ENCODE data around the gene WDPCP. TPM values are rescaled to one million over a fixed set of nuclear protein-coding genes. Genes with fewer than 3 reads are reported as not detected.

Gene WDPCP
- polyA plus RNA-seq, 2 of the 4 experiments (the other 2 are of a cell fraction) = 3.0 to 7.6 TPM

- H3K4me3 ChIP-seq = no peak overlapping the region
- no peak overlapping the region for H3K27ac ChIP-seq
- ChIA-PET POLR2A (no interaction called here), CTCF (no interaction called here)
- ATAC-seq = no peak
- H3K4me1 ChIP-seq = no peaks in the 10 kb centered on the region
- H3K9me3 ChIP-seq = peaks cover 11% of the 10 kb centered on the region
- no peak for FAIRE-seq
- WGBS (ENCODE audit: missing lambda C conversion rate) = 61% methylated on average over 3 of the region's 3 CpGs
- TF ChIP-seq EHMT2 (IDR thresholded peaks at IDR 0.05; ENCODE audit: low read depth) = no peak
- no peak for DNase-seq (ENCODE audit: low read depth in 1 of 2, low spot score in 1 of 2)
- no peak overlapping the region for H3K4me2 ChIP-seq
Measured at GRCh38 chr2:63525905-63526304, 62.4 kb downstream of the WDPCP start.

GRCh38 chr2:63522950-63523349 is 65.3 kb downstream of the WDPCP start:
- POLR2A ChIA-PET = no interaction called here
- DNase-seq (ENCODE audit: low read depth in 1 of 2, low spot score in 1 of 2) (no peak), ATAC-seq (no peak), FAIRE-seq (no peak)
- H3K4me3 ChIP-seq = no peak overlapping the region
- TF ChIP-seq TFCP2L1 (CRISPR knock-in tag; IDR thresholded peaks at IDR 0.05) = no peak
- TF ChIP-seq RNF2 (IDR thresholded peaks at IDR 0.05; ENCODE audit: borderline replicate concordance, low read depth) = no peak
- TF ChIP-seq MYC (IDR thresholded peaks at IDR 0.05; ENCODE audit: borderline replicate concordance, low read length) = no peak
- no peak for TF ChIP-seq BHLHE40 (IDR thresholded peaks at IDR 0.05; ENCODE audit: low read depth, low read length)
- no peak for TF ChIP-seq HOXB13 (CRISPR knock-in tag; IDR thresholded peaks at IDR 0.05; ENCODE audit: low read depth)
- TF ChIP-seq HEYL (CRISPR knock-in tag; IDR thresholded peaks at IDR 0.05) = no peak
- TF ChIP-seq JUNB (IDR thresholded peaks at IDR 0.05) = no peak
- TF ChIP-seq FOSB (CRISPR knock-in tag; IDR thresholded peaks at IDR 0.05) = no peak
- TF ChIP-seq HOXA7 (CRISPR knock-in tag; IDR thresholded peaks at IDR 0.05) = no peak
- no peak for TF ChIP-seq NFE2L2 (conservative IDR thresholded peaks at IDR 0.05; ENCODE audit: low read length)
- TF ChIP-seq USF2 (IDR thresholded peaks at IDR 0.05) = no peak
- TF ChIP-seq HOXB5 (CRISPR knock-in tag; IDR thresholded peaks at IDR 0.05) = no peak
- no peak for TF ChIP-seq ZFP36 (IDR thresholded peaks at IDR 0.05; ENCODE audit: borderline replicate concordance, partially characterized antibody)
- TF ChIP-seq JUN (IDR thresholded peaks at IDR 0.05) = no peak
- TF ChIP-seq CHD2 (IDR thresholded peaks at IDR 0.05; ENCODE audit: low read length, partially characterized antibody) = no peak
- CTCF ChIA-PET = interaction anchor here (0.9 kb wide), 1 partner anchor 35 kb away, joined by 4 read pairs; no protein-coding TSS in a partner anchor
- 3% methylated on average over 1 of the region's 1 CpG for WGBS (ENCODE audit: missing lambda C conversion rate)
- H3K27ac ChIP-seq = no peak overlapping the region
- no peaks in the 10 kb centered on the region for H3K4me1 ChIP-seq
- H3K9me3 ChIP-seq = peaks cover 18% of the 10 kb centered on the region
- H3K4me2 ChIP-seq = no peak overlapping the region

DNA sequence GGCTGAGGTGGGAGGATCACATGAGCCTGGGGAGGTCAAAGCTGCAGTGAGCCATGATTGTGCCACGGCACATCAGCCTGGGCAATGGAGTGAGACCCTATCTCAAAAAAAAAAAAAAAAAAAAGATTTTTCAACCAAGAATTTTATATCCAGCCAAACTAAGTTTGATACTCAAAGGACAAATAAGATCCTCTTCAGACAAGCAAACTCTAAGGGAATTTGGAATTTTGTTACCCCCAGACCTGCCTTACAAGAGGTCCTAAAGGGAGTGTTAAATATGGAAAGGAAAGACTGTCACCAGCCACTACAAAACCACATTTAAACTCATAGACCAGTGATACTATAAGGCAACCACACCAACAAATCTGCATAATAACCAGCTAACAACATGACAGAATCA is 67.5 kb downstream of the WDPCP start:
- ATAC-seq = no peak
- ChIA-PET POLR2A (interaction anchor here (0.7 kb wide), 1 partner anchor 372 kb away, joined by 5 read pairs; no protein-coding TSS in a partner anchor), CTCF (interaction anchor here (0.6 kb wide), 1 partner anchor 32 kb away, joined by 3 read pairs; no protein-coding TSS in a partner anchor)
- Histone ChIP-seq H3K4me2 (no peak overlapping the region), H3K4me1 (no peaks in the 10 kb centered on the region), H3K9me3 (peaks cover 18% of the 10 kb centered on the region), H3K27ac (no peak overlapping the region), H3K4me3 (no peak overlapping the region)
- DNase-seq (ENCODE audit: low read depth in 1 of 2, low spot score in 1 of 2) = no peak
- 6% methylated on average over 1 of the region's 1 CpG for WGBS (ENCODE audit: missing lambda C conversion rate)
- FAIRE-seq = no peak
- TF ChIP-seq POLR2AphosphoS2 (conservative IDR thresholded peaks at IDR 0.05; ENCODE audit: low read length) (no peak), BCL3 (IDR thresholded peaks at IDR 0.05) (no peak), ATOH8 (CRISPR knock-in tag; IDR thresholded peaks at IDR 0.05; ENCODE audit: low read depth) (no peak), RFX5 (IDR thresholded peaks at IDR 0.05) (no peak), PBX3 (IDR thresholded peaks at IDR 0.05) (no peak), NPAS2 (CRISPR knock-in tag; IDR thresholded peaks at IDR 0.05; ENCODE audit: borderline replicate concordance) (no peak), JUN (IDR thresholded peaks at IDR 0.05) (no peak), FOSB (CRISPR knock-in tag; IDR thresholded peaks at IDR 0.05) (no peak), FOSL2 (IDR thresholded peaks at IDR 0.05) (no peak), FOSL2 (CRISPR knock-in tag; IDR thresholded peaks at IDR 0.05) (no peak), MYC (IDR thresholded peaks at IDR 0.05; ENCODE audit: borderline replicate concordance, low read length) (no peak), EP300 (IDR thresholded peaks at IDR 0.05) (no peak)
- TF ChIP-seq, protein P1, sequence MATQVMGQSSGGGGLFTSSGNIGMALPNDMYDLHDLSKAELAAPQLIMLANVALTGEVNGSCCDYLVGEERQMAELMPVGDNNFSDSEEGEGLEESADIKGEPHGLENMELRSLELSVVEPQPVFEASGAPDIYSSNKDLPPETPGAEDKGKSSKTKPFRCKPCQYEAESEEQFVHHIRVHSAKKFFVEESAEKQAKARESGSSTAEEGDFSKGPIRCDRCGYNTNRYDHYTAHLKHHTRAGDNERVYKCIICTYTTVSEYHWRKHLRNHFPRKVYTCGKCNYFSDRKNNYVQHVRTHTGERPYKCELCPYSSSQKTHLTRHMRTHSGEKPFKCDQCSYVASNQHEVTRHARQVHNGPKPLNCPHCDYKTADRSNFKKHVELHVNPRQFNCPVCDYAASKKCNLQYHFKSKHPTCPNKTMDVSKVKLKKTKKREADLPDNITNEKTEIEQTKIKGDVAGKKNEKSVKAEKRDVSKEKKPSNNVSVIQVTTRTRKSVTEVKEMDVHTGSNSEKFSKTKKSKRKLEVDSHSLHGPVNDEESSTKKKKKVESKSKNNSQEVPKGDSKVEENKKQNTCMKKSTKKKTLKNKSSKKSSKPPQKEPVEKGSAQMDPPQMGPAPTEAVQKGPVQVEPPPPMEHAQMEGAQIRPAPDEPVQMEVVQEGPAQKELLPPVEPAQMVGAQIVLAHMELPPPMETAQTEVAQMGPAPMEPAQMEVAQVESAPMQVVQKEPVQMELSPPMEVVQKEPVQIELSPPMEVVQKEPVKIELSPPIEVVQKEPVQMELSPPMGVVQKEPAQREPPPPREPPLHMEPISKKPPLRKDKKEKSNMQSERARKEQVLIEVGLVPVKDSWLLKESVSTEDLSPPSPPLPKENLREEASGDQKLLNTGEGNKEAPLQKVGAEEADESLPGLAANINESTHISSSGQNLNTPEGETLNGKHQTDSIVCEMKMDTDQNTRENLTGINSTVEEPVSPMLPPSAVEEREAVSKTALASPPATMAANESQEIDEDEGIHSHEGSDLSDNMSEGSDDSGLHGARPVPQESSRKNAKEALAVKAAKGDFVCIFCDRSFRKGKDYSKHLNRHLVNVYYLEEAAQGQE (IDR thresholded peaks at IDR 0.05) = no peak

All from A549 (cell line).